Endodermal cell (in vitro differentiated cells): ENCODE data around the gene GFM2. TPM values are rescaled to one million over a fixed set of nuclear protein-coding genes. Genes with fewer than 3 reads are reported as not detected.

Experiments used
- DNase-seq: peaks from one replicate; pipeline ENCODE4 v3.0.0-alpha.2; 2017
- H3K27ac ChIP-seq: 2 replicates; pipeline ENCODE4 v1.5.1; 2013; ENCODE audit warnings: mild to moderate bottlenecking, low read depth, low read length, moderate library complexity
- H3K27me3 ChIP-seq: 2 replicates; pipeline ENCODE4 v1.6.1; 2013; ENCODE audit warnings: mild to moderate bottlenecking, low read length, moderate library complexity; ENCODE audit not compliant: insufficient read depth, control insufficient read depth, poor library complexity, severe bottlenecking
- H3K36me3 ChIP-seq: 2 replicates; pipeline ENCODE4 v1.7.0; 2013; ENCODE audit warnings: mild to moderate bottlenecking, low read length, moderate library complexity; ENCODE audit not compliant: control insufficient read depth, insufficient read depth
- H3K4me1 ChIP-seq: one replicate; pipeline ENCODE4 v1.7.0; 2013; ENCODE audit warnings: low read length; ENCODE audit not compliant: control insufficient read depth, insufficient read depth
- H3K4me3 ChIP-seq: 2 replicates; pipeline ENCODE4 v1.5.1; 2013; ENCODE audit warnings: mild to moderate bottlenecking, low read length, moderate library complexity
- H3K9ac ChIP-seq: 2 replicates; pipeline ENCODE4 v1.6.1; 2013; ENCODE audit warnings: mild to moderate bottlenecking, low read length, moderate library complexity; ENCODE audit not compliant: poor library complexity, severe bottlenecking; ENCODE audit errors: extremely low read depth
- H3K9me3 ChIP-seq: 2 replicates; pipeline ENCODE4 v1.6.1; 2013; ENCODE audit warnings: mild to moderate bottlenecking, low read length, moderate library complexity; ENCODE audit not compliant: control insufficient read depth
- H3K27ac Mint-ChIP-seq: 2 replicates; pipeline ENCODE4 v1.8.0; 2020; ENCODE audit warnings: mixed read lengths
- H3K27me3 Mint-ChIP-seq: 2 replicates; pipeline ENCODE4 v1.8.0; 2021; ENCODE audit warnings: mild to moderate bottlenecking, mixed read lengths; ENCODE audit not compliant: insufficient read depth
- H3K36me3 Mint-ChIP-seq: 2 replicates; pipeline ENCODE4 v1.8.0; 2020; ENCODE audit warnings: low read depth, mixed read lengths
- H3K4me1 Mint-ChIP-seq: 2 replicates; pipeline ENCODE4 v1.8.0; 2020; ENCODE audit warnings: mixed read lengths
- H3K4me3 Mint-ChIP-seq: 2 replicates; pipeline ENCODE4 v1.8.0; 2020; ENCODE audit warnings: mild to moderate bottlenecking, moderate library complexity, mixed read lengths
- H3K9me3 Mint-ChIP-seq: 2 replicates; pipeline ENCODE4 v1.8.0; 2020; ENCODE audit warnings: mild to moderate bottlenecking, mixed read lengths
- CTCF ChIP-seq: fragments of 200-600 bp; sonication (generic); conservative IDR thresholded peaks from 2 replicates; pipeline ENCODE4 v1.5.0; 2021; ENCODE audit warnings: antibody characterized with exemption, mild to moderate bottlenecking
- WGBS, 2 experiments: methylation state at CpG; one replicate each; pipeline versions ENCODE4 v1.1.5 to v1.1.7; 2013; ENCODE audit warnings: missing lambda C conversion rate in 2 of 2, mixed read lengths in 1 of 2; ENCODE audit not compliant: insufficient coverage in 1 of 2, insufficient read length in 1 of 2; 5-methylcytosine and 5-hydroxymethylcytosine counted together
- total RNA-seq, 2 donors: library from RNA; stranded (reverse); fragmentation: NEBNext Ultra II Directional in 1 of 2; extraction: Animal tissue kit (Norgen Biotek cat#: 25700) in 1 of 2; gene quantifications; 2 replicates in 1 of 2; 3 replicates in 1 of 2; pipeline ENCODE4 v1.2.1, GENCODE V29; 2021

GFM2 gene
- total RNA-seq, 2 donors from 2014 or later, result 43.1 to 44.5 TPM

DNA sequence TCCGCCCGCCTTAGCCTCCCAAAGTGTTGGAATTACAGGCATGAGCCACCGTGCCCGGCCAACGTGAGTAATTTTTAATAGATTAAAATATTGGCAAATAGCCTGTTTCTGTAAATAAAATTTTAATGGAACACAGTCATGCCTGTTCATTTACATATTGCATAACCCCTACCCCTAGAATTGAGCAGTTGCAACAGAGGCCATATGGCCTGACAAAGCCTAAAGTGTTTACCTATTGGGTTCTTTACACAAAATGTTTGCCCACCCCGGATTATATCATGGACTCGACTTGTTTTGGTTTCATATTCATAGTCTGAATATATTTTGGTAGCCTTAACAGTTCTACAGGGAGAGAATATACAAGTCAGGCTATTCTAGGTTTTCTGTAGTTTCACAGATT, 5.4 kb upstream of the GFM2 start:
- Mint-ChIP-seq H3K4me1 (peaks cover 5% of the 10 kb centered on the region), H3K9me3 (no peaks in the 10 kb centered on the region), H3K27me3 (no peaks in the 10 kb centered on the region), H3K4me3 (no peak overlapping the region), H3K36me3 (peaks cover 56% of the 10 kb centered on the region), H3K27ac (peak overlapping the region; percentile 61)
- Histone ChIP-seq H3K36me3 (peaks cover 75% of the 10 kb centered on the region), H3K4me3 (no peak overlapping the region), H3K9me3 (no peaks in the 10 kb centered on the region), H3K4me1 (peaks cover 2% of the 10 kb centered on the region), H3K27ac (no peak overlapping the region), H3K27me3 (no peaks in the 10 kb centered on the region), H3K9ac (no peak overlapping the region)
- TF ChIP-seq CTCF, result no peak
- no peak for DNase-seq
- 94 to 98% methylated on average over 2 to 7 of the region's 7 CpGs for WGBS, 2 experiments

- peaks cover 3% of the 10 kb centered on the region for H3K4me1 ChIP-seq
- Mint-ChIP-seq H3K36me3 (peaks cover 41% of the 10 kb centered on the region), H3K27me3 (no peaks in the 10 kb centered on the region), H3K4me1 (peaks cover 16% of the 10 kb centered on the region), H3K27ac (peak overlapping the region; percentile 97), H3K9me3 (no peaks in the 10 kb centered on the region), H3K4me3 (peak overlapping the region; percentile 98)
- H3K9ac ChIP-seq, result peak overlapping the region; percentile 87
- WGBS, 2 experiments, result 0 to 3% methylated on average over 7 to 9 of the region's 9 CpGs
- H3K27ac ChIP-seq, result no peak overlapping the region
- H3K36me3 ChIP-seq, result peaks cover 40% of the 10 kb centered on the region
- TF ChIP-seq CTCF, result no peak
- no peaks in the 10 kb centered on the region for H3K9me3 ChIP-seq
- peak overlapping the region; percentile 98 for H3K4me3 ChIP-seq
- H3K27me3 ChIP-seq, result no peaks in the 10 kb centered on the region
- DNase-seq, result peak; percentile 55
Observed at GRCh38 chr5:74767579-74767913, 629 bp upstream of the GFM2 start.

DNA sequence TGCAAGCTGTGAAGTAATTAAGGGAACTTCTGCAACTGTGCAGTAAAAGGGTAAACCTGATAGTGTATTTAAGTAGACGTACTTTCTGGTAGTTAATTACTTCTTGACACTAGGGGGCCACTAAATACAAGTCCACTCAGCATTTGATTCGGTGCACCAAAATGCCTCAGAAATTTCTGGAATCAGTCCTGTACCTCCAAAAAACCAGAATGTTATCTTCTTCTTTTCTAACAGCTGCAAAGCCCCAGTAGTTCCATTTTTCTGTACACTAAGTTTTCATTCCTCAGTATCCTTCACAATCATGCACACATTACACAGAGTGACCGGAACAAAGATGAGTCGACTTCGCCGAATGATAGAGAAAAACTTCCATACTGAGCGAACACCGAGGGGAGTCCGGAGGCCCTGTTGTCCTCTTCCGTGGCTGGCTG, 484 bp downstream of the GFM2 start:
- Histone ChIP-seq H3K36me3 (peaks cover 41% of the 10 kb centered on the region), H3K27ac (peak overlapping the region; percentile 72), H3K4me3 (peak overlapping the region; percentile 98), H3K4me1 (peaks cover 8% of the 10 kb centered on the region), H3K9me3 (no peaks in the 10 kb centered on the region), H3K27me3 (no peaks in the 10 kb centered on the region), H3K9ac (peak overlapping the region; percentile 87)
- Mint-ChIP-seq H3K9me3 (no peaks in the 10 kb centered on the region), H3K36me3 (peaks cover 31% of the 10 kb centered on the region), H3K27ac (peak overlapping the region; percentile 97), H3K4me1 (peaks cover 23% of the 10 kb centered on the region), H3K27me3 (no peaks in the 10 kb centered on the region), H3K4me3 (peak overlapping the region; percentile 98)
- DNase-seq, result no peak
- 2% methylated on average over 8 to 10 of the region's 10 CpGs for WGBS, 2 experiments
- peak; percentile 67 for TF ChIP-seq CTCF
